Ishikawa (cell line): ENCODE measurements around the gene RPL27.

Experiments used
- MAX ChIP-seq: IDR thresholded peaks from 2 replicates; pipeline ENCODE4 v1.6.1; 2012
- RAD21 ChIP-seq: IDR thresholded peaks from 2 replicates; pipeline ENCODE4 v1.6.1; 2012; ENCODE audit warnings: low read depth
- REST ChIP-seq: IDR thresholded peaks from 2 replicates; pipeline ENCODE4 v1.6.1; 2012; ENCODE audit warnings: low read depth, mild to moderate bottlenecking

- TF ChIP-seq REST: no peak
- no peak for TF ChIP-seq MAX
- no peak for TF ChIP-seq RAD21
These were observed 45.8 kb downstream of the RPL27 start for GRCh38 chr17:43044024-43044423.
